ENCODE data around the gene GPC6.

- TF ChIP-seq CTCF (IDR thresholded peaks at IDR 0.05), result no peak
- TF ChIP-seq POLR2A (IDR thresholded peaks at IDR 0.05), result no peak
- TF ChIP-seq POLR2AphosphoS5 (IDR thresholded peaks at IDR 0.05), result no peak
These were observed 1112.6 kb downstream of the GPC6 start for GRCh38 chr13:94339116-94339687.
